PC-9 (cell line): ENCODE results near the gene C1QL2. TPM values are rescaled to one million over a fixed set of nuclear protein-coding genes. Genes with fewer than 3 reads are reported as not detected.

Experiments used
- BruUV-seq: library from RNA; stranded (reverse); fragments of 400-500 nt; replicated peaks from 2 replicates; lab custom pipeline; 2021; lab: Mats Ljungman, UMichigan
- CTCF ChIA-PET: fragments of 300-600 bp; sonication (Branson Sonifier 250); formaldehyde crosslinking; loops from one replicate; lab custom pipeline; 2022; ENCODE audit warnings: antibody characterized with exemption; lab: Charles Lee
- POLR2A ChIA-PET: fragments of 300-600 bp; sonication (Branson Sonifier 250); formaldehyde crosslinking; loops from one replicate; lab custom pipeline; 2022; ENCODE audit warnings: antibody characterized with exemption; ENCODE audit not compliant: unreplicated experiment; lab: Charles Lee
- DNase-seq, 2 experiments: peaks; one replicate each; pipeline versions ENCODE4 v3.0.0 to v3.0.0-alpha.2; 2015 to 2022; ENCODE audit warnings: mixed read lengths in 1 of 2
- H2AFZ ChIP-seq: fragments of 200-600 bp; sonication (generic); 2 replicates; pipeline ENCODE4 v1.8.1; 2017; ENCODE audit warnings: antibody characterized with exemption
- H3F3A ChIP-seq: fragments of 200-600 bp; sonication (generic); 2 replicates; pipeline ENCODE4 v1.8.1; 2017; ENCODE audit warnings: antibody characterized with exemption, mild to moderate bottlenecking, low read depth; ENCODE audit not compliant: insufficient read depth
- H3K27ac ChIP-seq: fragments of 200-600 bp; sonication (generic); 2 replicates; pipeline ENCODE4 v1.6.1; 2016; ENCODE audit warnings: mixed run types
- H3K27me3 ChIP-seq: fragments of 200-600 bp; sonication (generic); 2 replicates; pipeline ENCODE4 v1.6.1; 2016; ENCODE audit warnings: low read depth, mixed run types; ENCODE audit not compliant: insufficient read depth
- H3K36me3 ChIP-seq: fragments of 200-600 bp; sonication (generic); 2 replicates; pipeline ENCODE4 v1.6.1; 2016; ENCODE audit warnings: low read depth, mixed run types
- H3K4me1 ChIP-seq: fragments of 200-600 bp; sonication (generic); replicated peaks from 2 replicates; pipeline ENCODE4 v1.6.1; 2016; ENCODE audit warnings: mixed run types; ENCODE audit not compliant: insufficient read depth
- H3K4me2 ChIP-seq: fragments of 200-600 bp; sonication (generic); 2 replicates; pipeline ENCODE4 v1.6.1; 2017; ENCODE audit warnings: mixed run types
- H3K4me3 ChIP-seq: fragments of 200-600 bp; sonication (generic); 2 replicates; pipeline ENCODE4 v1.6.1; 2016; ENCODE audit warnings: mixed run types
- H3K79me2 ChIP-seq: fragments of 200-600 bp; sonication (generic); 2 replicates; pipeline ENCODE4 v1.6.1; 2017; ENCODE audit warnings: low read depth, mixed run types
- H3K9me2 ChIP-seq: fragments of 200-600 bp; sonication (generic); 2 replicates; pipeline ENCODE4 v1.8.1; 2017; ENCODE audit warnings: mild to moderate bottlenecking; ENCODE audit not compliant: insufficient read depth
- H3K9me3 ChIP-seq: fragments of 200-600 bp; sonication (generic); 2 replicates; pipeline ENCODE4 v1.8.1; 2016; ENCODE audit warnings: low read depth; ENCODE audit not compliant: insufficient read depth
- H4K20me1 ChIP-seq: fragments of 200-600 bp; sonication (generic); 2 replicates; pipeline ENCODE4 v1.8.1; 2017; ENCODE audit not compliant: insufficient read depth
- EZH2 ChIP-seq: fragments of 200-600 bp; sonication (generic); IDR thresholded peaks from 2 replicates; pipeline ENCODE4 v1.8.0; 2017; ENCODE audit warnings: antibody characterized with exemption, low read depth
- intact Hi-C: fragments of 100-400 bp; cut with micrococcal nuclease; formaldehyde crosslinking; loops from one replicate; pipeline ENCODE4 v1.10.0; 2022; ENCODE audit not compliant: unreplicated experiment
- total RNA-seq: library from RNA; stranded (reverse); gene quantifications from 2 replicates; pipeline ENCODE4 v1.2.3, GENCODE V29; 2021
- TF ChIP-seq, protein P1 (sequence below): fragments of 200-600 bp; sonication (generic); conservative IDR thresholded peaks from 2 replicates; pipeline ENCODE4 v1.6.1; 2017; ENCODE audit warnings: mixed run types, antibody characterized with exemption, mild to moderate bottlenecking, moderate library complexity

The C1QL2 gene
- total RNA-seq, 1 experiment from 2014 or later = not detected

DNA sequence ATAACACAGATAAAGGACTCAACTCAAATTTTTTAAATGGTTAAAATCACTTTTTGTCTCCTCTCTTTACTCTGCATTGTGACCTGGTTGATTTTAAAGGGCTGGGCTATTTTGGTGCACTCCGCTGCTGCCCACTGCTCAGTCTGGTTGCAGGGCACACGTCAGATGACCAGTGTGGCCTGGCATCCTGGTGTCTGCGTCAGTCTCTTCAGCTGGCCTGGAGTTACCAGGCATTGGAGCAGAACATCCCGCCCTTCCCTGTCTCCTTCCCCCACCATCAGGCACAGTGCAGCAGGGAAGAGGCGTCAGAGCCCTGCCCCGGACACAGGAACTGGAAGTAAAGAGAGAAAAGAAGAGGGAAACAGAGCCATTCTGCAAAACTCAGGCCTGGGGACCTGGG, 8.9 kb downstream of the C1QL2 start:
- Histone ChIP-seq H4K20me1 (no peaks in the 10 kb centered on the region), H3K4me2 (no peak overlapping the region), H3K36me3 (no peaks in the 10 kb centered on the region), H3K27me3 (peaks cover 41% of the 10 kb centered on the region), H3K27ac (no peak overlapping the region), H3F3A (no peaks in the 10 kb centered on the region), H3K79me2 (no peaks in the 10 kb centered on the region), H3K9me3 (no peaks in the 10 kb centered on the region), H3K4me1 (no peaks in the 10 kb centered on the region), H3K4me3 (no peak overlapping the region), H3K9me2 (no peaks in the 10 kb centered on the region), H2AFZ (no peak overlapping the region)
- POLR2A ChIA-PET = no interaction called here
- no peak for DNase-seq
- intact Hi-C loops = no loop called here
- no TSS peak for BruUV-seq
- CTCF ChIA-PET = interaction anchor here (1.2 kb wide), 1 partner anchor 1074 kb away, joined by 5 read pairs; no protein-coding TSS in a partner anchor
- TF ChIP-seq, protein P1, sequence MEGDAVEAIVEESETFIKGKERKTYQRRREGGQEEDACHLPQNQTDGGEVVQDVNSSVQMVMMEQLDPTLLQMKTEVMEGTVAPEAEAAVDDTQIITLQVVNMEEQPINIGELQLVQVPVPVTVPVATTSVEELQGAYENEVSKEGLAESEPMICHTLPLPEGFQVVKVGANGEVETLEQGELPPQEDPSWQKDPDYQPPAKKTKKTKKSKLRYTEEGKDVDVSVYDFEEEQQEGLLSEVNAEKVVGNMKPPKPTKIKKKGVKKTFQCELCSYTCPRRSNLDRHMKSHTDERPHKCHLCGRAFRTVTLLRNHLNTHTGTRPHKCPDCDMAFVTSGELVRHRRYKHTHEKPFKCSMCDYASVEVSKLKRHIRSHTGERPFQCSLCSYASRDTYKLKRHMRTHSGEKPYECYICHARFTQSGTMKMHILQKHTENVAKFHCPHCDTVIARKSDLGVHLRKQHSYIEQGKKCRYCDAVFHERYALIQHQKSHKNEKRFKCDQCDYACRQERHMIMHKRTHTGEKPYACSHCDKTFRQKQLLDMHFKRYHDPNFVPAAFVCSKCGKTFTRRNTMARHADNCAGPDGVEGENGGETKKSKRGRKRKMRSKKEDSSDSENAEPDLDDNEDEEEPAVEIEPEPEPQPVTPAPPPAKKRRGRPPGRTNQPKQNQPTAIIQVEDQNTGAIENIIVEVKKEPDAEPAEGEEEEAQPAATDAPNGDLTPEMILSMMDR = no peak
- no peak for TF ChIP-seq EZH2

DNA sequence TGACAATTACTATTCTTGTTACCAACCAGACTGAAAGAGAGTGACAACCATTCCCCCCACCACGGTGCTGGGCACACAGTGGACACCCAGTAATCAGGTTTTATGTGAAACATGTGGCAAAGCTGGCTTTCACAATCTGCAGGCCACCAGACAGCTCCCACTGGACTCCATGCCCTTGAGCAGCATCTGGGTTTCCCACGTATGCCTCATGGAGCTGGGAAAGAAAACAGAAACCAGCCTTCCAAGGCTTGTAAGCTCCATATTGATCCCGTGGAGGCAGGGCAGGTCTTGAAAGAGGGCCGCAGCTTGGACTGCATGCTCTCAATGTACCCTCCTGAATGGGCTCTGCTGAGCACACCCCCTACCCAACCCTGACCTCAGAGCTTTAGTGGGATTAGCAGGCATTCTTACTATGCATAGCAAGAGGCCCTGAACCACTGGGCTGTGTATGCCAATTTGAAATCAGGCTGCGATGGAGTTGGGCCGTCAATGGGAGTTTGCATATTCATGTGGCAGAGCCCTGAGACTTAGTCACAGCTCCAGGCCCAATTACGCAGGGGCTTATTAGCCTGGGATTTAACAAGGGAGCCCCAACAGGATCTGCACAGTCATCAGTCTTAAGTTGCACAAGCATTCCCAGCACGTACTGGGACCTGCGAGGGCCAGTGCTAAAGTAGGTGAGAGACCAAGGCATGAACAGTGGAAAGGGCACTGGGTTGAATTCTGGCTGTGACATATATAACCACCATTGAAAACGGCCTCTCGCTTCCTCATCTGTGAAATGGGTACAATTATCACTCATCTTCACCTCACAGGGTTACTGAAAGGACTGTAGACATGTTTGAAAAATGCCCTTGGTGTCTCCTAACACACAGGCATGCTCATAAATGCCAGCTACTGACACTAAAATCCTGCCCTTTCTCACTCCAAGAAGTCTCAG, 10.5 kb downstream of the C1QL2 start:
- BruUV-seq = no TSS peak
- H3K4me1 ChIP-seq = no peaks in the 10 kb centered on the region
- H2AFZ ChIP-seq = no peak overlapping the region
- ChIA-PET POLR2A (no interaction called here), CTCF (no interaction called here)
- H3K27ac ChIP-seq = no peak overlapping the region
- no peaks in the 10 kb centered on the region for H3F3A ChIP-seq
- H3K27me3 ChIP-seq = peaks cover 41% of the 10 kb centered on the region
- H3K9me3 ChIP-seq = no peaks in the 10 kb centered on the region
- intact Hi-C loops = no loop called here
- H3K9me2 ChIP-seq = no peaks in the 10 kb centered on the region
- H4K20me1 ChIP-seq = no peaks in the 10 kb centered on the region
- no peak for DNase-seq
- H3K4me3 ChIP-seq = no peak overlapping the region
- TF ChIP-seq, protein P1 = no peak
- no peak for TF ChIP-seq EZH2
- no peaks in the 10 kb centered on the region for H3K36me3 ChIP-seq
- H3K4me2 ChIP-seq = no peak overlapping the region
- no peaks in the 10 kb centered on the region for H3K79me2 ChIP-seq

DNA sequence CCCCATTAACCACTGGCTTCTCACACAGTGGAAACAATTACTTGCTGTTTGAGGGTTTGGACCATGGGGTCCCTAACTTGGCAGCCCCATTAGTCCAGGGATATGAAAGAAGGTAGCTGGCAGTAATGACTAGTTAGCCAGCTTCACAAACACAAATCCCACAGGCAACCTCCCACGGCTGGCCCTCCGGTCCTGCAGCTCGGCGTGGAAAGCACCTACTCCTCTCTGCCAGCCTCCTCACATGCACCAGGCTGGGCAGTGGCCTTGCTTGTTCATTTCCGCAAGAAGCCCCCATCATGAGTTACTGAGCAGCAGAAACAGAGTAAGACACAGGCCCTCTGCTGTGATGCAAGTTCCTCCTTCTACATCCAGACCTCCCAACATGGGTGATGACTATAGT, 13.7 kb downstream of the C1QL2 start:
- no peak for TF ChIP-seq EZH2
- TF ChIP-seq, protein P1 = no peak
- ChIA-PET CTCF (interaction anchor here (0.5 kb wide), 1 partner anchor 1042 kb away, joined by 3 read pairs; no protein-coding TSS in a partner anchor), POLR2A (no interaction called here)
- Histone ChIP-seq H3K36me3 (no peaks in the 10 kb centered on the region), H3K9me3 (no peaks in the 10 kb centered on the region), H3K27me3 (peaks cover 23% of the 10 kb centered on the region), H3F3A (no peaks in the 10 kb centered on the region), H3K79me2 (no peaks in the 10 kb centered on the region), H3K4me2 (no peak overlapping the region), H2AFZ (no peak overlapping the region), H3K9me2 (no peaks in the 10 kb centered on the region), H3K4me1 (no peaks in the 10 kb centered on the region), H3K4me3 (no peak overlapping the region), H3K27ac (no peak overlapping the region), H4K20me1 (no peaks in the 10 kb centered on the region)
- no peak for DNase-seq
- intact Hi-C loops = no loop called here
- no TSS peak for BruUV-seq
